Daoy (cell line): ENCODE measurements around the gene TCERG1L. TPM values are rescaled to one million over a fixed set of nuclear protein-coding genes. Genes with fewer than 3 reads are reported as not detected.

Experiments used
- DNase-seq: peaks from one replicate; pipeline ENCODE4 v3.0.0-alpha.2; 2015; ENCODE audit warnings: low read depth
- total RNA-seq: library from RNA; depleted of rRNA; stranded (reverse); fragments of >200 nt; shearing (Covaris generic); gene quantifications from 2 replicates; pipeline ENCODE4 v1.2.3, GENCODE V29; 2014

The TCERG1L gene
- total RNA-seq, 1 experiment from 2014 or later, result not detected

DNA sequence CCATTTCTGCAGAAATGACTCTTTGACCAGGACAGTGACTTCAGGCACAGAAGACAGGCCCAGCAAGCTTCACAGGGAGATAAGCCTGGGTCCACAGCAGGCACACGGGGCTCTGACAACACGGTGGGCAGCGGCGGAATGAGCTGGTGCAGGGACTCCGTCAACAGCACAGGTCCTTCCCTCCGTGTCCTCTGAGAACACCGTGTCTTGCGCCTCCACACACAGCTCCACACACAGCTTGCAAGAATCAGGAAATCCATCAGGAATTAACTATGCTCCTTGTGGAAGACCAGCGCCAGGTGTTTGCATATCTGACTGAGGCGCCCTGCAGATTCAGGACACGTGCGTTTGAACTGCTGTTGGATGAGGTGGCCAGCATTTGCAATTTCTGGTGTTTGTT, 39.6 kb downstream of the TCERG1L start:
- no peak for DNase-seq

GRCh38 chr10:131271195-131271880, 40.2 kb downstream of the TCERG1L start:
- no peak for DNase-seq

GRCh38 chr10:131270461-131271190, 40.9 kb downstream of the TCERG1L start:
- DNase-seq, result no peak

GRCh38 chr10:131269776-131270460, 41.6 kb downstream of the TCERG1L start:
- DNase-seq, result no peak

DNA sequence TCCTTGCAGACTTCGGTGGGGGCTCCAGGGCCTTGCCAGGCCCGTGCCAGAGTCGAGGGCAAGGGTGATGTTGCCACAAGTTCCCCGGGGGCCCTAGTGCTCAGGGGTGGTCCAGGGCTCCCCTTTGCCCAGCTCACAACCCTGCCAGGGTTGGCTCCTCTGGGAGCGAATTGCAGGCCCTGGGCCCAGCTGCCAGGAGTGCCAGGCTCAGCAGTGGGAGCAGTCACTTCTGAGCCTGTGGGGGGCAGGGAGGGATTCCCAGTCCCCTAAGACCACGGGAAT, 43.8 kb downstream of the TCERG1L start:
- DNase-seq, result no peak

- DNase-seq, result no peak
These were observed 44.3 kb downstream of the TCERG1L start for GRCh38 chr10:131266936-131267813.

- DNase-seq, result no peak
These were observed 47.3 kb downstream of the TCERG1L start for GRCh38 chr10:131264110-131264788.

GRCh38 chr10:131261890-131262475, 49.5 kb downstream of the TCERG1L start:
- DNase-seq, result no peak

GRCh38 chr10:131260452-131261211, 50.9 kb downstream of the TCERG1L start:
- DNase-seq, result no peak

GRCh38 chr10:131260031-131260430, 51.5 kb downstream of the TCERG1L start:
- no peak for DNase-seq

GRCh38 chr10:131259535-131259934, 52.0 kb downstream of the TCERG1L start:
- DNase-seq, result no peak

DNA sequence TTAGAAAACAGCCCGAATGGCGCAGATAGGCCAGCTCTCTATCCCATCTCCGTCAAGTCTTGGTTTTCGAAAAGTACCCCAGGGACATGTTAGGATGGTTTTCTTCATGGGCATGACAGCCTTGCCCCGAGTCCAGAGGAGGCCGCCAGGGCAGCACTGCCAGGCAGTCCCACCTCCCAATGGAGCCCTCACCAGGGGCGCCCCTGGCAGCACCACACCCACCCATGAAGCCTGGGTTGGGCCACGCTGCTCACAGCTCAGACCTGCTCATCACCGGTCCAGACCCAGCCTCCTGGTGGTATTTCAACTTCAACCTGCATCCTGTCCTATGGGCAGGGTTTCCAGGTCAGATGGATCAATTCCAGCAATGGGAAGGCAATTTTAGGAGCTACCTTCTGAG, 53.3 kb downstream of the TCERG1L start:
- DNase-seq, result no peak

- DNase-seq, result no peak
These were observed 54.5 kb downstream of the TCERG1L start for GRCh38 chr10:131257027-131257426.

DNA sequence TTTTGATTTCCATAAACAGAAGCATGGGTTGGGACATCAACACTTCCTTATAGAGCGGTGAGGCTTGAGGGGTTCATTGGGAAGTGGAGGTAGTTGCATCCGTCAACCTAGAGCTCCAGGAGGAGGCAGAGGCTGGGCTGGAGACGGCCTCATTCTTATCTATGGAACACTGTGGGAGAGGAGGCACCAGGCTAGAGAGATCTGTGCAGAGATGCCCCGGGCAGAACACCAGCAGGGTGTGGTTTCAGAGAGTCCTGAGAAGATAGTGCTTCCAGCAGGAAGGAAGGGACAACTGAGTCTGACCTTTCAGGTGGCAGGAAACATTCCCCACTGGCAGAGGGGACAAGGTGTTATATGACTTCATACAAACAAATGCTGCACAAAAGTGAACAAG, 56.7 kb downstream of the TCERG1L start:
- no peak for DNase-seq

DNA sequence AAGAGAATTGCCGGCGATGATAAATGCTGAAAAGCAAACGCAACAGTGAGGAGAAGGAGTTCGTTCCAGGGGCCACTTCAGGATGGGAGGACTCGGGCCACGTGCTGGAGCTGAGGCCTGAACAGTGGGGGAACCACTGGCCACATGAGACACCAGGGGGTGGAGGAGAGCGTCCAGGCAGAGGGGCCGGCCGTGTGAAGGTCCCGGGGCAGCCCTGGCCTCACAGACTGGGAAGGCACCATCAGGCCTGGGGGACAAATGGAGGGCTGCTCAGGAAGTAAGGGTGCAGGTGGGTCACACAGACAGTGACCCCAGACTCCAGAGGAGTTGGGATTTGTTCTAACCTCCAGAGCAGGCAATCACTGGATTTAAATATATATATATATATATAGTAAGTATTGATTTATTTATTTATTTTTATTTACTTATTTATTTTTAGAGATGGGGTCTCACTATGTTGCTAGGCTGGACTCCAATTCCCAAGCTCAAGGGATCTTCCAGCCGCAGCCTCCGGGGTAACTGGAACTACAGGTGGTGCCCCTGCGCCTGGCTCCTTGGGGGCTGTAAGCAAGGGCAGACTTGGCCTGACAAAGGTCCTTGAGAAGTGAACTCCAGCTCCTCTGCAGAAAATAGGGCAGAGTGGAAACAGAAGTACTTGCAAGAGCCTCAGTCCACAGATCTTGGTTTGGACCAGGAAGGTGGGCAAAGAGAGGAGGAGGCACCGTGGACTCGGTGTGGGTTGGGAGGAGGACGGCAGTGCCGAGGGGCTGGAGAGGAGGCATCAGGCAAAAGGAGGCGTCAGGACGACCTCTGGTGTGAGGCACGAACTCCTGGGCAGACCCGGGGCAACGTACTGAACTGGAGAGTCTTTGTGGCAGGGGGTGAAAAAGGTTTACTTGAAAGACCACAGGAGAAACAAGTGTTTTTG, 57.3 kb downstream of the TCERG1L start:
- no peak for DNase-seq

GRCh38 chr10:131252567-131253276, 58.8 kb downstream of the TCERG1L start:
- DNase-seq, result no peak

GRCh38 chr10:131251146-131251541, 60.4 kb downstream of the TCERG1L start:
- no peak for DNase-seq

DNA sequence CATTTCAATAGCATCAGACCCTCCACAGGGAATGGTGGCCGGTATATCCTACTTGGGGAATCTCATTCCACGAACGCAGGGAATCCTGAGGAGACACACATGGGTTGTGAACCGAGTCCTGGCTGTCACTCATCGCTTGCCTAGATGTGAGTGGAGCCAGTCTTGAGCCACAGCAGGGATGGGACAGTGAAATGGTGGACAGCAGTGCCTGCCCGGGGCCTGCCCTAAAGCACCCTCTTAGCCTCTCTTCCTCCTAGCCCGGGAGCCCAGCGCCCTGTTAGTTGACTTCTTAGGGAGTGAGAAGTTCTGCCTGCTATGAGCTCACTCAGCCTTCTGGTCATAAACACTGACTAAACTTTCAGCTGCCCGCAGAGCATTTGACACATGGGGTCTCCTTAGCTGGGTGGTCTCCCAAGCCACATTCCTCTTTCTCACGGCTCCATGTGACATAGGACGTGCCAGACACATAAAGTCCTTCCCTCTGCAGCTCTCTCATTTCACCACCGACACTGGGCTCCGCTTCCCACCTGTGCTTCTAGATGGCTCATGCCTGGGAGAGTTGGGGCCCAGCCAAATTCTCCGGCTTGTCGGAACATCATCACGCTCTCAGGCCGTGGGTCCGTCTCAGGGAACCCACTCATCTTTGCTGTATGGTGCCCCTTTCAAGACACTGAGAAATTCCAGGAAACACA, 60.9 kb downstream of the TCERG1L start:
- DNase-seq, result no peak
